Naive thymus-derived CD8-positive, alpha-beta T cell (primary cell): ENCODE measurements around the gene PITPNM2. TPM values are rescaled to one million over a fixed set of nuclear protein-coding genes. Genes with fewer than 3 reads are reported as not detected.
A peak's percentile ranks its signal among the peaks of the same experiment; 100 is the strongest.
"Not testable (repeated sequence)": the region's sequence is repeated elsewhere in the genome, so short reads cannot be mapped to it uniquely, and the experiment has no call there.

Experiments used
- ATAC-seq, 2 donors: fragments of 150-1000 bp; cut with Tn5 transposase in 1 of 2; sonication (Bioruptor Pico), chemical (Tn5 transposase) in 1 of 2; 1 replicate in 1 of 2; 2 replicates in 1 of 2; pipeline ENCODE4 v1.10.0; 2021; ENCODE audit warnings: mild to moderate bottlenecking in 2 of 2, moderate library complexity in 2 of 2
- POLR2A ChIA-PET: fragments of 350-600 bp; sonication (Branson Sonifier 250); formaldehyde crosslinking; loops from one replicate; lab custom pipeline; 2021; ENCODE audit warnings: antibody characterized with exemption; lab: Charles Lee
- DNase-seq, 10 donors: peaks; one replicate each; pipeline versions ENCODE4 v3.0.0 to v3.0.0-alpha.2; 2020 to 2022
- H3K27ac Mint-ChIP-seq, 10 donors: one replicate each; pipeline ENCODE4 v1.8.0; 2020 to 2022; ENCODE audit warnings: mild to moderate bottlenecking in 10 of 10, mixed read lengths in 10 of 10, moderate library complexity in 4 of 10, inconsistent platforms in 1 of 10
- H3K27me3 Mint-ChIP-seq, 5 donors: one replicate each; pipeline ENCODE4 v1.8.0; 2021 to 2022; ENCODE audit warnings: mixed read lengths in 5 of 5
- H3K36me3 Mint-ChIP-seq, 3 donors: one replicate each; pipeline ENCODE4 v1.8.0; 2020 to 2022; ENCODE audit warnings: mixed read lengths in 3 of 3, mild to moderate bottlenecking in 2 of 3, inconsistent platforms in 1 of 3
- H3K4me1 Mint-ChIP-seq, 4 donors: one replicate each; pipeline ENCODE4 v1.8.0; 2021 to 2022; ENCODE audit warnings: mixed read lengths in 4 of 4
- H3K4me3 Mint-ChIP-seq, 10 donors: one replicate each; pipeline ENCODE4 v1.8.0; 2020 to 2022; ENCODE audit warnings: mild to moderate bottlenecking in 10 of 10, mixed read lengths in 10 of 10, moderate library complexity in 6 of 10, inconsistent platforms in 1 of 10
- H3K9me3 Mint-ChIP-seq, 9 donors: one replicate each; pipeline ENCODE4 v1.8.0; 2020 to 2022; ENCODE audit warnings: mixed read lengths in 9 of 9, mild to moderate bottlenecking in 3 of 9, inconsistent platforms in 1 of 9, moderate library complexity in 1 of 9
- polyA plus RNA-seq, 3 donors: library from polyadenylated mRNA; unstranded; fragments of 300-500 nt; fragmentation: Illumina TruSeq; gene quantifications; one replicate each; pipeline ENCODE4 v1.2.3, GENCODE V29; 2021
- total RNA-seq, 8 experiments: library from RNA in 2 of 8; stranded (reverse) in 2 of 8; gene quantifications; one replicate each; pipeline ENCODE4 v1.2.3 and lab custom pipeline; 2021 to 2026

Gene PITPNM2
- total and polyA plus RNA-seq, 5 experiments from 2014 or later: 4.0 to 42.7 (median 6.3) TPM

- Mint-ChIP-seq H3K4me3 (peak overlapping the region in 9 of 10 donors; percentile 28 to 83 (median 49)), H3K9me3 (no peaks in the 10 kb centered on the region), H3K36me3 (peaks cover 5 to 21% (median 7%) of the 10 kb centered on the region in 3 donors), H3K27me3 (no peaks in the 10 kb centered on the region), H3K4me1 (peaks cover 43 to 71% (median 64%) of the 10 kb centered on the region in 4 donors), H3K27ac (peak overlapping the region; percentile 89 to 97 (median 95))
- DNase-seq (no peak), ATAC-seq (no peak)
- POLR2A ChIA-PET: interaction anchor here (0.8 to 8.8 kb wide), 4 partner anchors 14 to 127 kb away, joined by 3 to 143 read pairs (median 3); partner anchors contain the start of genes MPHOSPH9 and MTRFR
Observed at GRCh38 chr12:123105211-123105826, 45.6 kb downstream of the PITPNM2 start.

GRCh38 chr12:123104809-123105208 lies 46.1 kb downstream of the PITPNM2 start:
- Mint-ChIP-seq H3K9me3 (no peaks in the 10 kb centered on the region), H3K27ac (peak overlapping the region in 9 of 10 donors; percentile 33 to 97 (median 94)), H3K36me3 (peaks cover 3 to 16% (median 7%) of the 10 kb centered on the region in 3 donors), H3K27me3 (no peaks in the 10 kb centered on the region), H3K4me1 (peaks cover 43 to 72% (median 64%) of the 10 kb centered on the region in 4 donors), H3K4me3 (peak overlapping the region in 1 of 10 donors; percentile 30)
- ATAC-seq (no peak), DNase-seq (no peak)
- POLR2A ChIA-PET: interaction anchor here (0.8 to 8.8 kb wide), 3 partner anchors 14 to 128 kb away, joined by 3 to 143 read pairs (median 3); partner anchors contain the start of genes MPHOSPH9 and MTRFR

- H3K27ac Mint-ChIP-seq: peak overlapping the region in 2 of 10 donors; percentile 5 to 89
- ATAC-seq: not testable (repeated sequence)
Observed at GRCh38 chr12:123104094-123104493, 46.8 kb downstream of the PITPNM2 start.

DNA sequence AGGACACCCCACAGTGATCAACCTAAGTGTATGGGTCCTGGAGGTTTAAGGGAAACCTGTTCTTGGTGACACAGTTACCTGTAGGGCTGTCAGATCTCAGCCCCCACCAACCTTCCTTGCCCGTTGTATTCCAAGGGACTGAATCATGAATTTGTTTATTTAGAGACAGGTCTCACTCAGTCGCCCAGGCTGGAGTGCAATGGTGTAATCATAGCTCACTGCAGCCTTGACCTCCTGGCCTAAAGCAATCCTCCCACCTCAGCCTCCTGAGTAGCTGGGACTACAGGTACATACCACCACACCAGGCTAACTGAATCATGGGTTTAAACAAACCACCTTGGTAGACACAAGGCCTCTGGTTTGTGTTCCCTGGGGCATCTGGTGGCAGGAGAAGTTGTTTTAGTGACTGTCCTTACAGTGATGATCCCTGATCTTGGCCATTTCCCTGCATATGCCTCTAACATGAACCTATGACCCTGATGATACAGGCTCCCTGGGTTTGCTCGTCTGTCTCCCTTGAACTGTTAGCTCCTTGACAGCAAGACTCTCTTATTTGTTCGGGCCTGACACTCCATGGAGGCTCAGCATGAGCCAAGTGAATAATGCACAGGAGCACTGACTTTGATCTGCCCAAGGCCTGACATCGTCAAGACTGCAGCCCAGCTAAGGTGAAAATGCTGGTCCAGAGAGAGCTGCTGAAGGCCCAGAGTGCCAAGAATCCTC lies 47.9 kb downstream of the PITPNM2 start:
- no peak for DNase-seq
- POLR2A ChIA-PET: interaction anchor here (0.7 to 1.0 kb wide), 3 partner anchors 13 to 29 kb away, joined by 3 to 7 read pairs (median 4); no protein-coding TSS in a partner anchor
- ATAC-seq: no peak
- peaks cover 42 to 69% (median 57%) of the 10 kb centered on the region in 4 donors for H3K4me1 Mint-ChIP-seq
- H3K36me3 Mint-ChIP-seq: peaks cover 0 to 4% (median 0%) of the 10 kb centered on the region in 3 donors
- peak overlapping the region in 1 of 10 donors; percentile 6 for H3K4me3 Mint-ChIP-seq
- H3K27ac Mint-ChIP-seq: peak overlapping the region in 9 of 10 donors; percentile 4 to 82 (median 74)
- no peaks in the 10 kb centered on the region for H3K27me3 Mint-ChIP-seq
- no peaks in the 10 kb centered on the region for H3K9me3 Mint-ChIP-seq

More at GRCh38 chr12:123104094-123104493, 46.8 kb downstream of the PITPNM2 start:
- not testable (repeated sequence) for H3K4me3 Mint-ChIP-seq, H3K27me3 Mint-ChIP-seq, H3K9me3 Mint-ChIP-seq, DNase-seq
- POLR2A ChIA-PET: interaction anchor here (0.8 to 8.8 kb wide), 2 partner anchors 15 to 129 kb away, joined by 3 to 143 read pairs; partner anchors contain the start of genes MPHOSPH9 and MTRFR
- Mint-ChIP-seq H3K36me3 (peaks cover 0 to 11% (median 4%) of the 10 kb centered on the region in 3 donors), H3K4me1 (peaks cover 43 to 71% (median 63%) of the 10 kb centered on the region in 4 donors)

GRCh38 chr12:123102366-123102765 lies 48.5 kb downstream of the PITPNM2 start:
- H3K36me3 Mint-ChIP-seq: peaks cover 0 to 6% (median 3%) of the 10 kb centered on the region in 3 donors
- DNase-seq (no peak), ATAC-seq (no peak)
- peaks cover 37 to 63% (median 51%) of the 10 kb centered on the region in 4 donors for H3K4me1 Mint-ChIP-seq
- peak overlapping the region in 3 of 10 donors; percentile 6 to 30 (median 6) for H3K4me3 Mint-ChIP-seq
- H3K27me3 Mint-ChIP-seq: no peaks in the 10 kb centered on the region
- POLR2A ChIA-PET: interaction anchor here (1.0 kb wide), 3 partner anchors 13 to 27 kb away, joined by 3 to 7 read pairs (median 4); no protein-coding TSS in a partner anchor
- H3K9me3 Mint-ChIP-seq: no peaks in the 10 kb centered on the region
- H3K27ac Mint-ChIP-seq: peak overlapping the region; percentile 6 to 82 (median 74)

DNA sequence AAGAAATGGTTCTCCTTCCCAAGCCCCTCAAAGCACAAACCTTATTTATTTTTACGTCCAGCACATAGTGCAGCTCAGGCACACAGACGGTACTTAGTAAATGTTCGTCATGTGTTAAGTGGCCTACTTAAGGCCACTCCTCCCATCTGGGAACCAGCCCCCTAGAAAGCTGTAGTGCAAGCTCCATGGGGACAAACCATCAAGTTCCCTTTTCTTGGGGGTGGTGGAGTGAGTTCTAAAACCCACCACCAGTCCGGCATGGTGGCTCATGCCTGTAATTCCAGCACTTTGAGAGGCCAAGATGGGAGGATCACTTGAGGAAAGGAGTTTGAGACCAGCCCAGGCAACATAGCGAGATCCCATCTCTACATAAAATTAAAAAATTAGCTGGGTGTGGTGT lies 49.4 kb downstream of the PITPNM2 start:
- Mint-ChIP-seq H3K27ac (peak overlapping the region in 2 of 10 donors; percentile 5 to 38), H3K9me3 (no peaks in the 10 kb centered on the region), H3K36me3 (peaks cover 0 to 7% (median 3%) of the 10 kb centered on the region in 3 donors), H3K27me3 (no peaks in the 10 kb centered on the region), H3K4me3 (no peak overlapping the region), H3K4me1 (peaks cover 30 to 54% (median 42%) of the 10 kb centered on the region in 4 donors)
- POLR2A ChIA-PET: interaction anchor here (1.0 kb wide), 1 partner anchor 26 kb away, joined by 3 read pairs; no protein-coding TSS in a partner anchor
- ATAC-seq (no peak), DNase-seq (no peak)

Other genes starting within 250 kb of the PITPNM2 start
- 1 to 10 TPM; 6.2 to 7.0 TPM for gene ABCB9, start 184.6 kb downstream of the PITPNM2 start, total RNA-seq
- 1 to 10 TPM in 1 of 3 donors, under 1 TPM in 2; 0.45 to 1.4 (median 0.80) TPM for gene ABCB9, start 184.6 kb downstream of the PITPNM2 start, polyA plus RNA-seq
- 10 to 100 TPM; 35.1 TPM for gene OGFOD2, start 175.8 kb downstream of the PITPNM2 start, total RNA-seq
- 10 to 100 TPM in 2 of 3 donors, 1 to 10 TPM in 1; 7.7 to 15.9 (median 15.4) TPM for gene OGFOD2, start 175.8 kb downstream of the PITPNM2 start, polyA plus RNA-seq
- 100 to 1,000 TPM; 183 TPM for gene ARL6IP4, start 170.4 kb downstream of the PITPNM2 start, total RNA-seq
- 100 to 1,000 TPM; 209 to 256 (median 222) TPM for gene ARL6IP4, start 170.4 kb downstream of the PITPNM2 start, polyA plus RNA-seq
- gene MPHOSPH9, start 82.1 kb upstream of the PITPNM2 start, total RNA-seq: 10 to 100 TPM; 81.1 to 81.8 TPM
- gene MPHOSPH9, start 82.1 kb upstream of the PITPNM2 start, polyA plus RNA-seq: 10 to 100 TPM; 33.9 to 53.4 (median 44.8) TPM
- 10 to 100 TPM; 61.0 to 62.0 TPM for gene MTRFR, start 82.3 kb upstream of the PITPNM2 start, total RNA-seq
- 10 to 100 TPM; 45.2 to 63.6 (median 56.5) TPM for gene MTRFR, start 82.3 kb upstream of the PITPNM2 start, polyA plus RNA-seq
- gene CDK2AP1, start 120.8 kb upstream of the PITPNM2 start, total RNA-seq: 1 to 10 TPM; 7.4 to 7.8 TPM
- gene CDK2AP1, start 120.8 kb upstream of the PITPNM2 start, polyA plus RNA-seq: 1 to 10 TPM; 2.0 to 6.4 (median 5.4) TPM
- gene SBNO1, start 213.8 kb upstream of the PITPNM2 start, total RNA-seq: 10 to 100 TPM; 48.0 to 52.1 TPM
- gene SBNO1, start 213.8 kb upstream of the PITPNM2 start, polyA plus RNA-seq: 10 to 100 TPM; 29.8 to 36.1 (median 36.0) TPM
- 10 to 100 TPM; 23.7 to 26.5 TPM for gene KMT5A, start 233.0 kb upstream of the PITPNM2 start, total RNA-seq
- 1 to 10 TPM; 1.0 to 3.3 (median 1.7) TPM for gene KMT5A, start 233.0 kb upstream of the PITPNM2 start, polyA plus RNA-seq